WI38 (cell line): Measurements from ENCODE around the gene LPAR5.

ENCODE experiments used
- H3K4me3 ChIP-seq: 2 replicates; pipeline ENCODE4 v1.5.1; 2011; ENCODE audit warnings: low read depth, mild to moderate bottlenecking, control low read depth, low read length
- TF ChIP-seq, protein P1 (sequence below): IDR thresholded peaks from 2 replicates; pipeline ENCODE4 v1.5.1; 2012; ENCODE audit warnings: low read depth, mild to moderate bottlenecking, control low read depth, low read length

LPAR5 gene

DNA sequence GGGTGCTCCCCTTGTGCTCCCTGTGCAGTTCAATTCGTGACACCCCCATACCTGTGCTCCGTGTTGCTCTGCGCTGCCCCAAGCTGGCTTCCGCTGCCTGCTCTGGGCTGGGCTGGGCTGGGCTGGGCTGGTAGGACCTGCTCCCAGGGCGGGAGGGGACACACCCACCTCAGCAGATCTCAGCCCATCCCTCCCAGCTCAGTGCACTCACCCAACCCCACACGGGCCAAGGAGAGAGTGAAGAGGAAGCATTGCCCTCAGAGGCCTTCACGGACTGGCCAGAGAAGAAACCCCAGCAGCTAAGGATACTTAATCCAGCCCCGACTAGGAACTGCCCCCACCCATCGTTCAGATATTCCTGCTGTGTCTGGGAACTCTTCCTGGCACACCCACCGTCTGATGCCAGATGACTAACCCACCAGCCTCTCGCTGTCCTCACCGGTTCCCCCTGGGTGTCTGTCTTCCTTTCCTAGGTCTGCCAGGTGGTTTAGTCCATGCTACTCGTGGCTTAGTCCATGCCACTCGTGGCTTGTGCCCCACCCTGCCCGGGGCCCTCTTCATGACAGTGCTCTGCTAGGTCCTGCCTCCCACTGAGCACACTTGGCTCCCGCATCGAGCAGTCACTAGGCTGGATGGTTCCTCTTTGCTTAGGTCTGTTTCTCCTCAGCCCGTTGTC, at the start of gene LPAR5:
Gene LPAR5 (minus strand): TSS at position 104 of the 676 bp plus-strand sequence. CDS start 14,711 bp downstream, outside the sequence.
- no peak within 1 kb of the TSS for H3K4me3 ChIP-seq
- TF ChIP-seq, protein P1, sequence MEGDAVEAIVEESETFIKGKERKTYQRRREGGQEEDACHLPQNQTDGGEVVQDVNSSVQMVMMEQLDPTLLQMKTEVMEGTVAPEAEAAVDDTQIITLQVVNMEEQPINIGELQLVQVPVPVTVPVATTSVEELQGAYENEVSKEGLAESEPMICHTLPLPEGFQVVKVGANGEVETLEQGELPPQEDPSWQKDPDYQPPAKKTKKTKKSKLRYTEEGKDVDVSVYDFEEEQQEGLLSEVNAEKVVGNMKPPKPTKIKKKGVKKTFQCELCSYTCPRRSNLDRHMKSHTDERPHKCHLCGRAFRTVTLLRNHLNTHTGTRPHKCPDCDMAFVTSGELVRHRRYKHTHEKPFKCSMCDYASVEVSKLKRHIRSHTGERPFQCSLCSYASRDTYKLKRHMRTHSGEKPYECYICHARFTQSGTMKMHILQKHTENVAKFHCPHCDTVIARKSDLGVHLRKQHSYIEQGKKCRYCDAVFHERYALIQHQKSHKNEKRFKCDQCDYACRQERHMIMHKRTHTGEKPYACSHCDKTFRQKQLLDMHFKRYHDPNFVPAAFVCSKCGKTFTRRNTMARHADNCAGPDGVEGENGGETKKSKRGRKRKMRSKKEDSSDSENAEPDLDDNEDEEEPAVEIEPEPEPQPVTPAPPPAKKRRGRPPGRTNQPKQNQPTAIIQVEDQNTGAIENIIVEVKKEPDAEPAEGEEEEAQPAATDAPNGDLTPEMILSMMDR = no peak

GRCh38 chr12:6684609-6685008, 48.9 kb upstream of the LPAR5 start:
- no peak overlapping the region for H3K4me3 ChIP-seq
- TF ChIP-seq, protein P1 = peak; percentile 49

DNA sequence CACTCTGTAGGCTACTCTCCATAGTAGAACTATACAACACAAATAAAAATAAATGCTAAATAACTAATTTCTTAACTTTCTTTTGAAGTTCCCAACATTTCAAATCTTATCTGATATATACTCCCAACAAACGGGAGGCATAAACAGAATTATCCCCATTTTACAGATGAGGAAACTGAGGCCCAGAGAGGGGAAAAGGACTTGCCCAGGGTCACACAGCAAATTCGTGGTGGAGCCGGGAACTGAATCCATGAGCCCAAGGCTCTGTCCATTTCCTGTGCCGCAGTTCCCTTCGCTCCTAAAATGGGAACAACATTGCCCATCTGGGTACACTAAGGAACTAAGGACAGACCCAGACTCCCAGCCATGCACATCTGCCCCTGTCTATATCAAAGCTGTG, 41.2 kb upstream of the LPAR5 start:
- TF ChIP-seq, protein P1 = no peak
- no peak overlapping the region for H3K4me3 ChIP-seq

DNA sequence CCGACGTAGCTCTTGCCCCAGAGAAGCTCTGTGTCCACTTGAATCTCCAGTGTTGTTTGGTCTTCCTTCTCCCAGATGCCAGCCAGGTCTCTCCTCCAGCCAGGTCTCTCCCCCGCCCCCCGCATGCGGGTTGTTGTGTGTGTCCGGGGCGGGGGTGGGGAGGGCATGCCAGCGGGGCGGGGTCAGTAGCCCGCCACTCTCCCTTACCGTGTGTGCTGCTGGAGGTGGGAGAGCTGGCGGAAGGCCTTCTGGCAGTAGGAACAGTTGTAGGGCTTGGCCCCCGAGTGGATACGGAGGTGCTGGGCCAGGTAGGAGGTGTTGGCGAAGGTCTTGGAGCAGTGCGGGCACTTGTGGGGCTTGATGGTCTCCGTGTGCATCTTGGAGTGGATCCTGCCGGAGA, 36.4 kb upstream of the LPAR5 start:
- no peak overlapping the region for H3K4me3 ChIP-seq
- TF ChIP-seq, protein P1 = no peak

DNA sequence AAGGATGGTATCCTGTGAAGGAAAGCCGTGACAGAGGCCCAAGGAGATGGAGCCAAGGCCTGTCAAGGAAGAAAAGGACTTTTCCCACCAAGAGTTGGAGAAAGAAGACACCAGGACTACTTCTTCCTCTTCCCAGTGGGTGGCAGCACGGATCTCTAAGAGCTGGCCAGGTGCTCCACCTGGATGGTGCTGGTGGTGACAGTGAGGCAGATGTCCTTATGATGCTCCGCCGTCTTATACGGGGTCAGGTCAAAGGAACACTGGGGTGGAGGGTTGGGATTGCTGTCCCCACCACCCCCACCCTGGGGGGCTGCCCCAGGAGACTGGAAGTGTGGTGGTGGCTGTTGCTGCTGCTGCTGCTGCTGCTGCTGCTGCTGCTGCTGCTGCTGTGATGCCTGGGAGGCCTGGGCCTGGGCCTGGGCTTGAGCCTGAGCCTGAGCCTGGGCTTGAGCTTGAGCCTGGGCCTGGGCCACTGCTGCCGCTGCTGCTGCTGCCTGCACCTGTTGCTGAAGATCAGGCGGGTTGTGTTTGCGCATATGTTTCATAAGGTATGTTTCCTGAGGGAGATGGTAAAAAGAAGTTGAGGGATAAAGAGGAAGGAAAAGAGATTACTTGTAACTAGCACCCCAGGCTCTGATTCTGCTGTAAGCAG, 31.9 kb upstream of the LPAR5 start:
- H3K4me3 ChIP-seq = no peak overlapping the region
- TF ChIP-seq, protein P1 = no peak

DNA sequence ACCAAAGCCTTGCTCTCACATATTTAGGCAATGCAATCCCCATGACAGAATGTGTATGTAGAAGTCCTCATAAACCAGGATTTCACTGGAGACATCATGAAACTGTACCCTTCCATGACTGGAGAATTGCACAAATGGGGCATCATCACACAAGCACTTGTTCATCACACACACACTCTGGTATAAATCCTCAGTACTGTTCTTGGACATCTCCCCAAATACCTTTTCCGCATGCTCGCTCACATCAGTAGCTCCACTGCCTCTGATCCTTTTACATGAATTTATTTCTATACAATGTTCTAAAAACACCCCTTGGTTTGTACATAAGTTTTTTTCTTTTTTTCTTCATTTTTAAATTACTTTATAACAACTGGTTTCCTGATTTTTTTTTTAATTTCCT, 30.5 kb upstream of the LPAR5 start:
- TF ChIP-seq, protein P1 = no peak
- no peak overlapping the region for H3K4me3 ChIP-seq

GRCh38 chr12:6664902-6665301, 29.1 kb upstream of the LPAR5 start:
- no peak overlapping the region for H3K4me3 ChIP-seq
- TF ChIP-seq, protein P1 = no peak
